HCT116 (cell line): ENCODE results near the gene CORO7. TPM values are rescaled to one million over a fixed set of nuclear protein-coding genes. Genes with fewer than 3 reads are reported as not detected.

ENCODE experiments used
- ATAC-seq: fragments of 200-7000 bp; cut with Tn5 transposase; 2 replicates; pipeline ENCODE4 v1.9.1; 2020; ENCODE audit warnings: mild to moderate bottlenecking, moderate library complexity
- BruUV-seq: library from RNA; stranded (reverse); fragments of 400-500 nt; replicated peaks from 2 replicates; lab custom pipeline; 2021; lab: Mats Ljungman, UMichigan
- CTCF ChIA-PET: fragments of 300-600 bp; sonication (Branson Sonifier 250); formaldehyde crosslinking; loops from one replicate; lab custom pipeline; 2021; ENCODE audit warnings: antibody characterized with exemption; lab: Charles Lee
- POLR2A ChIA-PET: fragments of 300-600, 350-600 bp; sonication (Branson Sonifier 250); formaldehyde crosslinking; loops from one replicate; lab custom pipeline; 2021; ENCODE audit warnings: antibody characterized with exemption; lab: Charles Lee
- RAD21 ChIA-PET, 2 experiments: fragments of 300-600 bp; sonication (Branson Sonifier 250); formaldehyde crosslinking; loops; one replicate each; lab custom pipeline; 2023; ENCODE audit warnings: low total read pairs in 2 of 2; ENCODE audit not compliant: uncharacterized antibody in 2 of 2, unreplicated experiment in 2 of 2, low non-redundant PET in 1 of 2; lab: Charles Lee
- DNase-seq: peaks from one replicate; pipeline ENCODE4 v3.0.0-alpha.2; 2010; ENCODE audit warnings: low read depth, low spot score
- H2AFZ ChIP-seq: fragments of 200-600 bp; shearing (Covaris generic), sonication (generic); 2 replicates; pipeline ENCODE4 v1.6.1; 2017; ENCODE audit warnings: low read depth, mixed run types, mixed read lengths, antibody characterized with exemption, low read length; ENCODE audit not compliant: poor library complexity, severe bottlenecking
- H3K27ac ChIP-seq: 2 replicates; pipeline ENCODE4 v1.5.1; 2012; ENCODE audit warnings: low read depth, low read length
- H3K27me3 ChIP-seq: fragments of 200-600 bp; sonication (generic); 2 replicates; pipeline ENCODE4 v1.6.1; 2016; ENCODE audit warnings: mixed run types, low read length, mixed read lengths; ENCODE audit not compliant: insufficient read depth
- H3K36me3 ChIP-seq, 2 experiments: fragments of 200-500 bp in 1 of 2; fragments of 200-600 bp in 1 of 2; sonication (Bioruptor generic) in 1 of 2; sonication (generic) in 1 of 2; 2 replicates each; pipeline versions ENCODE4 v1.5.1 to v1.6.1; 2014 to 2016; ENCODE audit warnings: low read length in 2 of 2, inconsistent platforms in 1 of 2, mixed read lengths in 1 of 2, mixed run types in 1 of 2; ENCODE audit not compliant: insufficient read depth in 2 of 2, control insufficient read depth in 1 of 2
- H3K4me1 ChIP-seq, 2 experiments: fragments of 200-600 bp in 1 of 2; sonication (generic) in 1 of 2; 2 replicates each; pipeline versions ENCODE4 v1.5.1 to v1.6.1; 2012 to 2017; ENCODE audit warnings: low read length in 2 of 2, inconsistent platforms in 1 of 2, mild to moderate bottlenecking in 1 of 2, mixed read lengths in 1 of 2, mixed run types in 1 of 2, moderate library complexity in 1 of 2; ENCODE audit not compliant: insufficient read depth in 2 of 2, control insufficient read depth in 1 of 2
- H3K4me2 ChIP-seq: fragments of 200-600 bp; sonication (generic); 2 replicates; pipeline ENCODE4 v1.6.1; 2017; ENCODE audit warnings: mixed run types, low read length, mixed read lengths
- H3K4me3 ChIP-seq, 2 experiments: fragments of 200-600 bp in 1 of 2; sonication (generic) in 1 of 2; replicated peaks in 1 of 2; 2 replicates each; pipeline ENCODE4 v1.5.1; 2011 to 2016; ENCODE audit warnings: low read length in 2 of 2, control low read depth in 1 of 2, low read depth in 1 of 2, mild to moderate bottlenecking in 1 of 2, mixed read lengths in 1 of 2, mixed run types in 1 of 2
- H3K79me2 ChIP-seq: fragments of 200-600 bp; sonication (generic); 2 replicates; pipeline ENCODE4 v1.6.1; 2017; ENCODE audit warnings: mild to moderate bottlenecking, mixed run types, low read length, moderate library complexity, mixed read lengths; ENCODE audit not compliant: insufficient read depth
- H3K9ac ChIP-seq: fragments of 200-600 bp; sonication (generic); 2 replicates; pipeline ENCODE4 v1.6.1; 2016; ENCODE audit warnings: low read length, mixed read lengths
- H3K9me2 ChIP-seq: fragments of 200-600 bp; sonication (generic), shearing (Covaris generic); 2 replicates; pipeline ENCODE4 v1.6.1; 2017; ENCODE audit warnings: mixed run types, mild to moderate bottlenecking, moderate library complexity; ENCODE audit not compliant: insufficient read depth
- H3K9me3 ChIP-seq, 2 experiments: fragments of 200-500 bp in 1 of 2; fragments of 200-600 bp in 1 of 2; sonication (Bioruptor generic) in 1 of 2; sonication (generic) in 1 of 2; 2 replicates each; pipeline ENCODE4 v1.6.1; 2014 to 2017; ENCODE audit warnings: low read length in 2 of 2, mixed read lengths in 2 of 2, inconsistent platforms in 1 of 2, low read depth in 1 of 2, mild to moderate bottlenecking in 1 of 2, mixed run types in 1 of 2, moderate library complexity in 1 of 2; ENCODE audit not compliant: control insufficient read depth in 1 of 2, insufficient read depth in 1 of 2
- H4K20me1 ChIP-seq: fragments of 200-600 bp; sonication (generic), shearing (Covaris generic); 2 replicates; pipeline ENCODE4 v1.6.1; 2017; ENCODE audit warnings: mixed run types, mild to moderate bottlenecking, moderate library complexity; ENCODE audit not compliant: insufficient read depth
- CBX3 ChIP-seq: IDR thresholded peaks from 2 replicates; pipeline ENCODE4 v1.6.1; 2012; ENCODE audit warnings: low read depth
- ELF1 ChIP-seq: IDR thresholded peaks from 2 replicates; pipeline ENCODE4 v1.6.1; 2012; ENCODE audit warnings: low read depth, borderline replicate concordance
- EZH2phosphoT487 ChIP-seq: fragments of 200-600 bp; IDR thresholded peaks from 2 replicates; pipeline ENCODE4 v1.6.1; 2018; ENCODE audit warnings: antibody characterized with exemption, borderline replicate concordance
- FOSL1 ChIP-seq: IDR thresholded peaks from 2 replicates; pipeline ENCODE4 v1.6.1; 2012; ENCODE audit warnings: low read depth
- POLR2AphosphoS5 ChIP-seq: IDR thresholded peaks from 2 replicates; pipeline ENCODE4 v1.6.1; 2011; ENCODE audit warnings: mild to moderate bottlenecking, low read depth, low read length, moderate library complexity
- SIN3A ChIP-seq: IDR thresholded peaks from 2 replicates; pipeline ENCODE4 v1.6.1; 2012; ENCODE audit warnings: low read depth
- SP1 ChIP-seq: IDR thresholded peaks from 2 replicates; pipeline ENCODE4 v1.6.1; 2012; ENCODE audit warnings: low read depth
- TCF7L2 ChIP-seq: IDR thresholded peaks from 2 replicates; pipeline ENCODE4 v1.7.0; 2011; ENCODE audit warnings: borderline replicate concordance, inconsistent platforms; ENCODE audit not compliant: insufficient read depth, insufficient read length; ENCODE audit errors: extremely low read depth
- YY1 ChIP-seq: IDR thresholded peaks from 2 replicates; pipeline ENCODE4 v1.6.1; 2011; ENCODE audit warnings: low read length, low read depth, moderate library complexity, mild to moderate bottlenecking; ENCODE audit not compliant: insufficient replicate concordance; ENCODE audit errors: extremely low read depth
- ZFX ChIP-seq: fragments of 450-650 bp; IDR thresholded peaks from 2 replicates; pipeline ENCODE4 v1.6.1; 2017
- ZNF274 ChIP-seq: fragments of 200-500 bp; sonication (Bioruptor generic); IDR thresholded peaks from 2 replicates; pipeline ENCODE4 v1.6.1; 2014; ENCODE audit warnings: mild to moderate bottlenecking, low read depth, low read length, inconsistent platforms
- intact Hi-C: fragments of 100-400 bp; cut with micrococcal nuclease; formaldehyde crosslinking; loops from 2 replicates; pipeline ENCODE4 v1.10.0; 2022
- total RNA-seq: library from RNA; stranded (reverse); gene quantifications from one replicate; pipeline ENCODE4 v1.2.1, GENCODE V29; 2021; ENCODE audit not compliant: unreplicated experiment
- TF ChIP-seq, protein P1 (sequence below): IDR thresholded peaks from 2 replicates; pipeline ENCODE4 v1.6.1; 2012
- TF ChIP-seq, protein P2 (sequence below): IDR thresholded peaks from 2 replicates; pipeline ENCODE4 v1.6.1; 2012; ENCODE audit warnings: low read depth
- TF ChIP-seq, protein P3 (sequence below): IDR thresholded peaks from 2 replicates; pipeline ENCODE4 v1.6.1; 2012

The CORO7 gene
- total RNA-seq, 1 experiment from 2014 or later, result 21.3 TPM

DNA sequence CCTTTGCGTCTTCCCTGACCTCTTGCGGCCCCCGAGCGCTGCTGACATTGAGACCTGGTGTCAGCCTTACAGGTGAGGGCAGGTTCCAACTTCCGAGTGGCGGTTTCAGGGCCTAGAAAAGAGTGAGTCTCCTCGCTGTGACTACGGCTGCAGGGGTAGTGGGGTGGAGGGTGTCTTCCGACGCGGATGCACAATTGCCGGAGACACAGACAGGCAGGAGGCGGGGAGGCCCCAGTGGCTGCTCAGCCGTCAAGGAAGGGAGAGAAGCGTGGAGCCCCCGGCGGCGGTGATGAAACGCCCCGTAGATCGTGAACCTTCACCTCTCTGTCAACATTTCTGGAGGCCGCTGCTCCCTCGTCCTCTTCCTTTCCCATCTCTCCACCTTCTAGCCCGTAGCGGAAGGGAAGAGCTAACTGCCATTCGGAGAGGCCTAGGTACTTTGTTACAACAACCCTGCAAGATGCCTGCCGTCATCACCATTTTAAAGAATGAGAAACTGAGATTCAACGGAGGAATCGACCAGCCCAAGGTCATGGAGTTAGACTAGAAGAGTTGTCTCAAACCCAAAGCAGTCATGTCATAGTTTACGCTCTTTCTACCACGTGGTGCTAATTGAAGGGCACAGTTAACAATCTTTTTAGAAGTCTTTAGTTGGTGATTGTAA, 9.8 kb upstream of the CORO7 start:
- POLR2A ChIA-PET, result no interaction called here
- Histone ChIP-seq H3K36me3 (peaks cover 0 to 17% of the 10 kb centered on the region in 2 experiments; a peak in 1 of 4 replicates), H3K9me2 (no peaks in the 10 kb centered on the region), H3K79me2 (peaks cover 58% of the 10 kb centered on the region), H3K27ac (peak overlapping the region; percentile 96), H3K9ac (peak overlapping the region; percentile 99), H3K4me3 (peak overlapping the region; percentile 95 to 97), H3K4me1 (peaks cover 7 to 18% of the 10 kb centered on the region in 2 experiments), H3K27me3 (no peaks in the 10 kb centered on the region), H2AFZ (no peak overlapping the region), H3K4me2 (peak overlapping the region; percentile 100), H4K20me1 (no peaks in the 10 kb centered on the region), H3K9me3 (no peaks in the 10 kb centered on the region)
- no TSS peak for BruUV-seq
- no peak for DNase-seq
- CTCF ChIA-PET, result no interaction called here
- TF ChIP-seq, protein P1, sequence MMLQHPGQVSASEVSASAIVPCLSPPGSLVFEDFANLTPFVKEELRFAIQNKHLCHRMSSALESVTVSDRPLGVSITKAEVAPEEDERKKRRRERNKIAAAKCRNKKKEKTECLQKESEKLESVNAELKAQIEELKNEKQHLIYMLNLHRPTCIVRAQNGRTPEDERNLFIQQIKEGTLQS, result no peak
- TF ChIP-seq TCF7L2 (peak; percentile 10), ZFX (peak; percentile 91)
- intact Hi-C loops, result loop anchor here (10.0 kb wide), 1 partner anchor 189 kb away; the partner anchor contains the start of gene UBALD1
- ATAC-seq, result peak; percentile 46
- RAD21 ChIA-PET, result no interaction called here

DNA sequence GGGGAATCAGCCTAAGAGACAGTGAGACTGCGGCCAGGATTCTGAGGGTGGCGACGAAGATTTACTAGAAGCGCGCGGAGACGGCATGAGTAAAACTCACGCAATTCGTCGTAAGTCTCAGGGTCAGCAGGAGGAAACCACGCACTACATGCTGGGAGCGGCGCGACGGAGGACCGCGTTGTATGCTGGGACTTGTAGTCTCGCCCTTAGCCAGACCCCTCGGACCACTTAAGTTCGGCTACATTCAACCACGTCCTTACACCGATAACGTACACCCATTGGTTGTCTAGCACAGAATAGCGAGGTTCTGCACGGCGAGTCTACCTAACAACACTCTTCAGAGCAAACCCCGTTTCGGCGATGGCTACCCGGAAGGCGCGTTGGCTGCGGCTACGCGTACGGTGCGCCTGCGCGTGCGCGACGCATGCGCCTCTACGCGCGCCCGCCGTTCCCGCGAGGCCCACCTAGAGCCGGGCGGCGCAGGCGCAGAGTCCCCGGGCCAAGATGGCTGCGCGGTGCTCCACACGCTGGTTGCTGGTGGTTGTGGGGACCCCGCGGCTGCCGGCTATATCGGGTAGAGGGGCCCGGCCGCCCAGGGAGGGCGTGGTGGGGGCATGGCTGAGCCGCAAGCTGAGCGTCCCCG, 9.1 kb upstream of the CORO7 start, which contains the start of gene DNAJA3:
Gene DNAJA3, plus strand, starts transcription at position 491 of the 643 bp plus-strand sequence. Its CDS starts 14 bp downstream, at position 505.
- Histone ChIP-seq H3K27me3 (no peaks in the 10 kb centered on the region), H3K4me2 (peak within 1 kb of the TSS; percentile 100), H3K27ac (peak within 1 kb of the TSS; percentile 96), H3K4me3 (peak within 1 kb of the TSS; percentile 95 to 97), H3K36me3 (peaks cover 0 to 10% of the 10 kb centered on the region in 2 experiments; a peak in 1 of 4 replicates), H3K79me2 (peaks cover 52% of the 10 kb centered on the region), H3K4me1 (peaks cover 7 to 18% of the 10 kb centered on the region in 2 experiments), H2AFZ (peak within 1 kb of the TSS; percentile 81), H3K9me2 (no peaks in the 10 kb centered on the region), H3K9ac (peak within 1 kb of the TSS; percentile 99), H3K9me3 (no peaks in the 10 kb centered on the region), H4K20me1 (no peaks in the 10 kb centered on the region)
- DNase-seq (peak; percentile 92), ATAC-seq (peak; percentile 92)
- BruUV-seq, result no TSS peak
- intact Hi-C loops, result loop anchor here (10.0 kb wide), 1 partner anchor 189 kb away; the partner anchor contains the start of gene UBALD1
- POLR2A ChIA-PET, result no interaction called here
- CTCF ChIA-PET, result no interaction called here
- RAD21 ChIA-PET, result no interaction called here
- TF ChIP-seq YY1 (peak; percentile 97), ZNF274 (no peak), FOSL1 (no peak), SP1 (peak; percentile 39; the same call in 1 of the 2 replicates), EZH2phosphoT487 (no peak), ELF1 (peak; percentile 96; the same call in 1 of the 2 replicates), CBX3 (no peak), POLR2AphosphoS5 (peak; percentile 93), SIN3A (peak; percentile 83)
- TF ChIP-seq, protein P2, sequence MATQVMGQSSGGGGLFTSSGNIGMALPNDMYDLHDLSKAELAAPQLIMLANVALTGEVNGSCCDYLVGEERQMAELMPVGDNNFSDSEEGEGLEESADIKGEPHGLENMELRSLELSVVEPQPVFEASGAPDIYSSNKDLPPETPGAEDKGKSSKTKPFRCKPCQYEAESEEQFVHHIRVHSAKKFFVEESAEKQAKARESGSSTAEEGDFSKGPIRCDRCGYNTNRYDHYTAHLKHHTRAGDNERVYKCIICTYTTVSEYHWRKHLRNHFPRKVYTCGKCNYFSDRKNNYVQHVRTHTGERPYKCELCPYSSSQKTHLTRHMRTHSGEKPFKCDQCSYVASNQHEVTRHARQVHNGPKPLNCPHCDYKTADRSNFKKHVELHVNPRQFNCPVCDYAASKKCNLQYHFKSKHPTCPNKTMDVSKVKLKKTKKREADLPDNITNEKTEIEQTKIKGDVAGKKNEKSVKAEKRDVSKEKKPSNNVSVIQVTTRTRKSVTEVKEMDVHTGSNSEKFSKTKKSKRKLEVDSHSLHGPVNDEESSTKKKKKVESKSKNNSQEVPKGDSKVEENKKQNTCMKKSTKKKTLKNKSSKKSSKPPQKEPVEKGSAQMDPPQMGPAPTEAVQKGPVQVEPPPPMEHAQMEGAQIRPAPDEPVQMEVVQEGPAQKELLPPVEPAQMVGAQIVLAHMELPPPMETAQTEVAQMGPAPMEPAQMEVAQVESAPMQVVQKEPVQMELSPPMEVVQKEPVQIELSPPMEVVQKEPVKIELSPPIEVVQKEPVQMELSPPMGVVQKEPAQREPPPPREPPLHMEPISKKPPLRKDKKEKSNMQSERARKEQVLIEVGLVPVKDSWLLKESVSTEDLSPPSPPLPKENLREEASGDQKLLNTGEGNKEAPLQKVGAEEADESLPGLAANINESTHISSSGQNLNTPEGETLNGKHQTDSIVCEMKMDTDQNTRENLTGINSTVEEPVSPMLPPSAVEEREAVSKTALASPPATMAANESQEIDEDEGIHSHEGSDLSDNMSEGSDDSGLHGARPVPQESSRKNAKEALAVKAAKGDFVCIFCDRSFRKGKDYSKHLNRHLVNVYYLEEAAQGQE, result no peak
- TF ChIP-seq, protein P3, sequence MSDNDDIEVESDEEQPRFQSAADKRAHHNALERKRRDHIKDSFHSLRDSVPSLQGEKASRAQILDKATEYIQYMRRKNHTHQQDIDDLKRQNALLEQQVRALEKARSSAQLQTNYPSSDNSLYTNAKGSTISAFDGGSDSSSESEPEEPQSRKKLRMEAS, result peak; percentile 93
